OCI-LY7 (cell line): ENCODE measurements around the gene FBXW11. TPM values are rescaled to one million over a fixed set of nuclear protein-coding genes. Genes with fewer than 3 reads are reported as not detected.

Experiments
- BruUV-seq: library from RNA; stranded (reverse); fragments of 400-500 nt; replicated peaks from 2 replicates; lab custom pipeline; 2021; lab: Mats Ljungman, UMichigan
- CTCF ChIA-PET: fragments of 300-600 bp; sonication (Branson Sonifier 250); formaldehyde crosslinking; loops from one replicate; lab custom pipeline; 2022; ENCODE audit warnings: antibody characterized with exemption; ENCODE audit not compliant: unreplicated experiment; lab: Charles Lee
- POLR2A ChIA-PET: fragments of 300-600 bp; sonication (Branson Sonifier 250); formaldehyde crosslinking; loops from one replicate; lab custom pipeline; 2022; ENCODE audit warnings: antibody characterized with exemption; lab: Charles Lee
- DNase-seq: peaks from one replicate; pipeline ENCODE4 v3.0.0-alpha.2; 2015; ENCODE audit warnings: low spot score
- H2AFZ ChIP-seq: fragments of 200-600 bp; sonication (generic), shearing (Covaris generic); 2 replicates; pipeline ENCODE4 v1.6.1; 2014; ENCODE audit warnings: mild to moderate bottlenecking, antibody characterized with exemption, low read length, moderate library complexity
- H3K27ac ChIP-seq: fragments of 200-600 bp; sonication (generic); 2 replicates; pipeline ENCODE4 v1.5.1; 2014; ENCODE audit warnings: mixed run types, low read depth, mild to moderate bottlenecking, moderate library complexity, low read length, inconsistent platforms; ENCODE audit not compliant: poor library complexity, severe bottlenecking
- H3K36me3 ChIP-seq: fragments of 200-600 bp; sonication (generic); 2 replicates; pipeline ENCODE4 v1.6.1; 2014; ENCODE audit warnings: mild to moderate bottlenecking, antibody characterized with exemption, low read length, moderate library complexity, mixed read lengths; ENCODE audit not compliant: insufficient read depth
- H3K4me1 ChIP-seq: fragments of 200-600 bp; sonication (generic); 2 replicates; pipeline ENCODE4 v1.5.1; 2014; ENCODE audit warnings: mild to moderate bottlenecking, low read length; ENCODE audit not compliant: insufficient read depth, poor library complexity, severe bottlenecking
- H3K4me2 ChIP-seq: fragments of 200-600 bp; sonication (generic); 2 replicates; pipeline ENCODE4 v1.6.1; 2014; ENCODE audit warnings: mild to moderate bottlenecking, low read length
- H3K4me3 ChIP-seq: fragments of 200-600 bp; sonication (generic); 2 replicates; pipeline ENCODE4 v1.5.1; 2014; ENCODE audit warnings: mild to moderate bottlenecking, low read depth, low read length; ENCODE audit not compliant: poor library complexity, severe bottlenecking
- H3K79me2 ChIP-seq: fragments of 200-600 bp; sonication (generic); 2 replicates; pipeline ENCODE4 v1.6.1; 2016; ENCODE audit warnings: low read depth, mild to moderate bottlenecking, low read length, moderate library complexity, mixed read lengths; ENCODE audit not compliant: insufficient read depth
- H3K9me2 ChIP-seq: fragments of 200-600 bp; sonication (generic); 2 replicates; pipeline ENCODE4 v1.6.1; 2016; ENCODE audit warnings: mild to moderate bottlenecking, low read length, mixed read lengths; ENCODE audit not compliant: insufficient read depth
- H3K9me3 ChIP-seq: fragments of 200-600 bp; sonication (generic); 2 replicates; pipeline ENCODE4 v1.6.1; 2014; ENCODE audit warnings: mild to moderate bottlenecking, mixed run types, low read length, mixed read lengths
- H4K20me1 ChIP-seq: fragments of 200-600 bp; sonication (generic); 2 replicates; pipeline ENCODE4 v1.6.1; 2014; ENCODE audit warnings: mild to moderate bottlenecking, antibody characterized with exemption, low read length, moderate library complexity, mixed read lengths; ENCODE audit not compliant: insufficient read depth
- CTCF ChIP-seq: fragments of 200-600 bp; sonication (generic); conservative IDR thresholded peaks from 2 replicates; pipeline ENCODE4 v1.5.1; 2014; ENCODE audit warnings: mild to moderate bottlenecking, antibody characterized with exemption, low read length, moderate library complexity, mixed read lengths
- EZH2phosphoT487 ChIP-seq: fragments of 200-600 bp; sonication (generic); IDR thresholded peaks from 2 replicates; pipeline ENCODE4 v1.6.1; 2018; ENCODE audit warnings: low read depth, borderline replicate concordance, mild to moderate bottlenecking, mixed run types, antibody characterized with exemption, low read length, moderate library complexity, mixed read lengths
- intact Hi-C: fragments of 100-400 bp; cut with micrococcal nuclease; formaldehyde crosslinking; loops from one replicate; pipeline ENCODE4 v1.10.0; 2022; ENCODE audit not compliant: unreplicated experiment
- total RNA-seq, 2 experiments: library from RNA; depleted of rRNA in 1 of 2; stranded (reverse); fragments of >200 nt in 1 of 2; shearing (Covaris generic) in 1 of 2; gene quantifications; 2 replicates each; pipeline ENCODE4 v1.2.3, GENCODE V29; 2014 to 2022

The FBXW11 gene
- total RNA-seq, 2 experiments from 2014 or later: 33.0 to 51.5 TPM

DNA sequence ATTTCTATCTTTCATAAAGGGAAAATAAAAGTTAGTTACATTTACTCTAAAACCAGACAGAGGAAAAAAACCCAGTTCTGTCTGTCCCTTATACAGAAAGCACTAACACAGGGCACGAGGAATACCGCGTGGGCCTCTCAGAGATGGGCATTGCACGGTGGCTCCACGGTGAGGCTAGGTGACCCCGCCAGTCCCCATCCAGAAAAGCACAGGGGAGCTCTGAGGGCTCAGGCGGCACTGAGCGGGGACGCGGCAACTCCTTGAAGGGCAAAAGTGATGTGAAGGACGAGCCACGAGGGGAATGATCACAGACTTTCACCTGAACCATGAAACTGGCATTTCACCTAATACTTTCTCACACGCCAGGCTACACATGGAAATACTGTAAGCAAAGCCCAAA lies 35.7 kb upstream of the FBXW11 start:
- ChIA-PET CTCF (no interaction called here), POLR2A (interaction anchor here (0.5 to 1.9 kb wide), 3 partner anchors 35 to 130 kb away, joined by 3 to 4 read pairs (median 4); no protein-coding TSS in a partner anchor)
- no TSS peak for BruUV-seq
- Histone ChIP-seq H4K20me1 (no peaks in the 10 kb centered on the region), H3K4me2 (no peak overlapping the region), H3K36me3 (peaks cover 18% of the 10 kb centered on the region; the same call in 1 of the 2 replicates), H2AFZ (no peak overlapping the region), H3K9me2 (no peaks in the 10 kb centered on the region), H3K4me1 (peaks cover 5% of the 10 kb centered on the region), H3K4me3 (no peak overlapping the region), H3K27ac (no peak overlapping the region), H3K9me3 (no peaks in the 10 kb centered on the region), H3K79me2 (no peaks in the 10 kb centered on the region)
- TF ChIP-seq CTCF: no peak
- no peak for TF ChIP-seq EZH2phosphoT487
- intact Hi-C loops: loop anchor here (5.0 kb wide), 2 partner anchors 555 to 625 kb away; partner anchors contain the start of gene FGF18
- DNase-seq: no peak

GRCh38 chr5:172038167-172038566 lies 31.7 kb upstream of the FBXW11 start:
- Histone ChIP-seq H3K9me2 (no peaks in the 10 kb centered on the region), H3K9me3 (no peaks in the 10 kb centered on the region), H3K4me1 (peaks cover 5% of the 10 kb centered on the region), H3K4me3 (no peak overlapping the region), H2AFZ (no peak overlapping the region), H3K36me3 (no peaks in the 10 kb centered on the region), H3K79me2 (no peaks in the 10 kb centered on the region), H3K27ac (no peak overlapping the region), H4K20me1 (no peaks in the 10 kb centered on the region), H3K4me2 (no peak overlapping the region)
- BruUV-seq: no TSS peak
- intact Hi-C loops: no loop called here
- ChIA-PET POLR2A (interaction anchor here (0.6 to 1.0 kb wide), 4 partner anchors 30 to 1001 kb away, joined by 3 to 5 read pairs (median 3); no protein-coding TSS in a partner anchor), CTCF (no interaction called here)
- TF ChIP-seq EZH2phosphoT487 (no peak), CTCF (no peak)
- DNase-seq: no peak

DNA sequence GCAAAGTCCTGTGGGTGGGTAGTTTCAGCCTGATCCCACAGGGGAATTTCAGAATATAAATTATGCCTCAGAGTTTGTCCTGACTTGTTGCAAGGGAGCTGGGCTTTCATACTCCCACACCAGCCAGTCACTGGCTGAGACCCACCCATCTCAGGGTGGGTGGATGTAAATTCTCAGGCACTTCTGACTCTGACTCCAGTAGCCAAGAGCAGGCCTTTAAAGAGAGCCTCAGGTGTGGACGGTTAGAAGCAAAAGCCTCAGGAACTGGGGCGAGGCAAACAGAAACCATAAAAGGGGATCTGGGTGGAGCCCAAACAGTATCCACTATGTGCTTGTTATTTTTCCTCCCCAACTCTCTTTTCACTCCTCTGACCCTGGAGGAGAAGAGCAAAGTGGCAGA lies 28.6 kb upstream of the FBXW11 start:
- H4K20me1 ChIP-seq: no peaks in the 10 kb centered on the region
- no peaks in the 10 kb centered on the region for H3K79me2 ChIP-seq
- no peak overlapping the region for H3K27ac ChIP-seq
- H2AFZ ChIP-seq: no peak overlapping the region
- DNase-seq: no peak
- H3K36me3 ChIP-seq: no peaks in the 10 kb centered on the region
- H3K9me3 ChIP-seq: no peaks in the 10 kb centered on the region
- TF ChIP-seq CTCF (no peak), EZH2phosphoT487 (no peak)
- no peaks in the 10 kb centered on the region for H3K4me1 ChIP-seq
- ChIA-PET POLR2A (interaction anchor here (1.0 kb wide), 1 partner anchor 28 kb away, joined by 3 read pairs; no protein-coding TSS in a partner anchor), CTCF (no interaction called here)
- no peaks in the 10 kb centered on the region for H3K9me2 ChIP-seq
- intact Hi-C loops: no loop called here
- H3K4me2 ChIP-seq: no peak overlapping the region
- no TSS peak for BruUV-seq
- H3K4me3 ChIP-seq: no peak overlapping the region
